HepG2 (cell line): ENCODE results near the gene PIM1. TPM values are rescaled to one million over a fixed set of nuclear protein-coding genes. Genes with fewer than 3 reads are reported as not detected.
A peak's percentile ranks its signal among the peaks of the same experiment; 100 is the strongest.

Experiments
- ATAC-seq: fragments of 200-7000 bp; cut with Tn5 transposase; 3 replicates; pipeline ENCODE4 v1.9.1; 2020; ENCODE audit warnings: mild to moderate bottlenecking, moderate library complexity
- BruUV-seq: library from RNA; stranded (reverse); fragments of 400-500 nt; replicated peaks from 2 replicates; lab custom pipeline; 2021; lab: Mats Ljungman, UMichigan
- CTCF ChIA-PET: fragments of 300-600 bp; formaldehyde crosslinking; extraction: SDS; loops from one replicate; lab custom pipeline; 2021; ENCODE audit warnings: low total read pairs, inconsistent platforms, low intra/inter-chr PET ratio; lab: Yijun Ruan, JAX
- POLR2A ChIA-PET: fragments of 350-600 bp; sonication (Branson Sonifier 250); formaldehyde crosslinking; loops from one replicate; lab custom pipeline; 2020; ENCODE audit warnings: antibody characterized with exemption, inconsistent platforms; lab: Yijun Ruan, JAX
- DNase-seq: peaks from one replicate; pipeline ENCODE4 v3.0.0-alpha.2; 2015; ENCODE audit warnings: low spot score
- FAIRE-seq: peaks from 3 replicates; lab custom pipeline; 2011; peaks lifted over from hg19 to GRCh38; lab: Jason Lieb, UNC
- H2AFZ ChIP-seq: one replicate; pipeline ENCODE4 v1.6.1; 2011; ENCODE audit warnings: low read length, inconsistent platforms
- H3K27ac ChIP-seq: fragments of 300-600 bp; 3 replicates; pipeline ENCODE4 v1.8.0; 2011; ENCODE audit warnings: mixed run types, mild to moderate bottlenecking, mixed read lengths, low read length, inconsistent platforms; ENCODE audit not compliant: insufficient read depth; ENCODE audit errors: extremely low read length
- H3K27me3 ChIP-seq, 2 experiments: fragments of 200-600 bp in 1 of 2; 2 replicates in 1 of 2; 3 replicates in 1 of 2; pipeline versions ENCODE4 v1.6.0 to v1.8.0; 2011; ENCODE audit warnings: low read length in 2 of 2, mild to moderate bottlenecking in 2 of 2, moderate library complexity in 2 of 2, inconsistent platforms in 1 of 2; ENCODE audit not compliant: insufficient read depth in 2 of 2, control insufficient read depth in 1 of 2
- H3K36me3 ChIP-seq, 2 experiments: fragments of 200-600 bp in 1 of 2; replicated peaks in 1 of 2; 2 replicates in 1 of 2; 3 replicates in 1 of 2; pipeline versions ENCODE4 v1.5.1 to v1.8.0; 2011; ENCODE audit warnings: low read length in 2 of 2, inconsistent platforms in 1 of 2; ENCODE audit not compliant: insufficient read depth in 2 of 2, control insufficient read depth in 1 of 2
- H3K4me1 ChIP-seq: 2 replicates; pipeline ENCODE4 v1.5.1; 2012; ENCODE audit warnings: low read length, inconsistent platforms; ENCODE audit not compliant: insufficient read depth
- H3K4me2 ChIP-seq: 2 replicates; pipeline ENCODE4 v1.6.0; 2011; ENCODE audit warnings: low read depth, low read length, inconsistent platforms
- H3K4me3 ChIP-seq, 3 experiments: fragments of 200-600 bp in 1 of 3; sonication (generic), shearing (Covaris generic) in 1 of 3; replicated peaks in 1 of 3; 2 replicates each; pipeline ENCODE4 v1.5.1; 2011 to 2016; ENCODE audit warnings: low read length in 3 of 3, inconsistent platforms in 2 of 3, low read depth in 2 of 3, mild to moderate bottlenecking in 2 of 3, control low read depth in 1 of 3, mixed read lengths in 1 of 3; ENCODE audit not compliant: insufficient read depth in 1 of 3
- H3K79me2 ChIP-seq: one replicate; pipeline ENCODE4 v1.6.1; 2011; ENCODE audit warnings: low read length, inconsistent platforms; ENCODE audit not compliant: insufficient read depth
- H3K9ac ChIP-seq: 2 replicates; pipeline ENCODE4 v1.6.0; 2011; ENCODE audit warnings: mild to moderate bottlenecking, low read depth, low read length, inconsistent platforms; ENCODE audit not compliant: insufficient read depth
- H3K9me3 ChIP-seq: 2 replicates; pipeline ENCODE4 v1.5.1; 2012; ENCODE audit warnings: mild to moderate bottlenecking, low read length
- H4K20me1 ChIP-seq: 2 replicates; pipeline ENCODE4 v1.6.0; 2011; ENCODE audit warnings: inconsistent platforms, mild to moderate bottlenecking, low read length, moderate library complexity; ENCODE audit not compliant: insufficient read depth
- CEBPZ ChIP-seq: IDR thresholded peaks from 2 replicates; pipeline ENCODE4 v1.6.1; 2012; ENCODE audit warnings: low read length, improper control_type of control experiment
- DDIT3 ChIP-seq: sonication (generic); formaldehyde crosslinking; IDR thresholded peaks from 2 replicates; pipeline ENCODE4 v1.4.0; 2020; ENCODE audit warnings: mild to moderate bottlenecking, missing genetic modification reagents
- FIP1L1 ChIP-seq: fragments of 200-400 bp; formaldehyde crosslinking; IDR thresholded peaks from 2 replicates; pipeline ENCODE4 v1.6.1; 2018; ENCODE audit warnings: low read depth, mild to moderate bottlenecking, low read length, moderate library complexity, borderline replicate concordance; ENCODE audit not compliant: insufficient read depth
- KAT7 ChIP-seq: IDR thresholded peaks from 2 replicates; pipeline ENCODE4 v1.6.1; 2018; ENCODE audit warnings: borderline replicate concordance, missing compliant biosample characterization
- NONO ChIP-seq, 2 experiments: fragments of 450-650 bp in 1 of 2; sonication (generic) in 1 of 2; formaldehyde crosslinking in 1 of 2; IDR thresholded peaks in 1 of 2; conservative IDR thresholded peaks in 1 of 2; 2 replicates each; pipeline versions ENCODE4 v1.6.1 to v1.8.0; 2017 to 2022; ENCODE audit warnings: mild to moderate bottlenecking in 1 of 2, missing genetic modification reagents in 1 of 2, moderate library complexity in 1 of 2
- TAF1 ChIP-seq: sonication (generic); formaldehyde crosslinking; IDR thresholded peaks from 2 replicates; pipeline ENCODE4 v1.4.0; 2020; ENCODE audit warnings: missing genetic modification reagents
- ZNF20 ChIP-seq: sonication (generic); formaldehyde crosslinking; IDR thresholded peaks from 2 replicates; pipeline ENCODE4 v1.4.0; 2020; ENCODE audit warnings: mild to moderate bottlenecking, moderate library complexity, missing genetic modification reagents
- ZNF510 ChIP-seq: sonication (generic); formaldehyde crosslinking; IDR thresholded peaks from 2 replicates; pipeline ENCODE4 v1.4.0; 2020; ENCODE audit warnings: low read depth, mild to moderate bottlenecking, missing genetic modification reagents
- ZNF619 ChIP-seq: sonication (generic); formaldehyde crosslinking; IDR thresholded peaks from 2 replicates; pipeline ENCODE4 v1.4.0; 2020; ENCODE audit warnings: mild to moderate bottlenecking, missing genetic modification reagents
- ZNF703 ChIP-seq: sonication (generic); formaldehyde crosslinking; IDR thresholded peaks from 2 replicates; pipeline ENCODE4 v1.5.1; 2020; ENCODE audit warnings: missing genetic modification reagents, mild to moderate bottlenecking, moderate library complexity, borderline replicate concordance
- ZNF720 ChIP-seq: sonication (generic); formaldehyde crosslinking; IDR thresholded peaks from 2 replicates; pipeline ENCODE4 v1.4.0; 2020; ENCODE audit warnings: missing genetic modification reagents
- ZSCAN30 ChIP-seq: sonication (generic); formaldehyde crosslinking; IDR thresholded peaks from 2 replicates; pipeline ENCODE4 v1.5.0; 2020; ENCODE audit warnings: mild to moderate bottlenecking, missing genetic modification reagents
- WGBS: methylation state at CpG from one replicate; pipeline ENCODE4 v1.1.6; 2017; ENCODE audit warnings: low lambda C conversion rate; 5-methylcytosine and 5-hydroxymethylcytosine counted together
- in situ Hi-C: cut with HindIII; loops from 2 replicates; pipeline ENCODE4 v1.10.0; 2017; ENCODE audit warnings: low pct_unique_long_range_greater_than_20kb; ENCODE audit not compliant: extremely low pct_ligation_motif_present
- intact Hi-C: fragments of 100-400 bp; cut with micrococcal nuclease; formaldehyde crosslinking; loops from one replicate; pipeline ENCODE4 v1.10.0; 2022; ENCODE audit not compliant: unreplicated experiment
- polyA plus RNA-seq, 8 experiments: library from polyadenylated mRNA; depleted of rRNA in 3 of 8; stranded (reverse) in 7 of 8; unstranded in 1 of 8; fragments of >200 nt; fragmentation: Illumina TruSeq in 4 of 8; extraction: Trizol in 4 of 8; gene quantifications; 2 replicates each; pipeline versions ENCODE4 v1.2.1 to v1.2.3, GENCODE V29; 2011 to 2016; ENCODE audit warnings: low read depth in 4 of 8, missing spikeins in 1 of 8, mixed read lengths in 1 of 8; ENCODE audit not compliant: insufficient read depth in 1 of 8
- total RNA-seq, 5 experiments: library from RNA; depleted of rRNA; stranded (reverse); fragments of >200 nt; fragmentation: Illumina TruSeq; extraction: Trizol; gene quantifications; 2 replicates each; pipeline ENCODE4 v1.2.3, GENCODE V29; 2016; ENCODE audit warnings: low read depth in 1 of 5
- TF ChIP-seq, protein P1 (sequence below): sonication (generic); formaldehyde crosslinking; IDR thresholded peaks from 2 replicates; pipeline ENCODE4 v1.4.0; 2020; ENCODE audit warnings: mild to moderate bottlenecking, missing genetic modification reagents
- TF ChIP-seq, protein P2 (sequence below): sonication (generic); formaldehyde crosslinking; IDR thresholded peaks from 2 replicates; pipeline ENCODE4 v1.5.0; 2020; ENCODE audit warnings: missing genetic modification reagents
- TF ChIP-seq, protein P3 (sequence below): sonication (generic); formaldehyde crosslinking; IDR thresholded peaks from 2 replicates; pipeline ENCODE4 v1.5.1; 2020; ENCODE audit warnings: mild to moderate bottlenecking, missing genetic modification reagents, borderline replicate concordance

The PIM1 gene
- total and polyA plus RNA-seq, 2 of the 13 experiments (the other 11 are each of a cell fraction or from before 2014, with no cell fraction given), result 29.4 to 117 TPM

DNA sequence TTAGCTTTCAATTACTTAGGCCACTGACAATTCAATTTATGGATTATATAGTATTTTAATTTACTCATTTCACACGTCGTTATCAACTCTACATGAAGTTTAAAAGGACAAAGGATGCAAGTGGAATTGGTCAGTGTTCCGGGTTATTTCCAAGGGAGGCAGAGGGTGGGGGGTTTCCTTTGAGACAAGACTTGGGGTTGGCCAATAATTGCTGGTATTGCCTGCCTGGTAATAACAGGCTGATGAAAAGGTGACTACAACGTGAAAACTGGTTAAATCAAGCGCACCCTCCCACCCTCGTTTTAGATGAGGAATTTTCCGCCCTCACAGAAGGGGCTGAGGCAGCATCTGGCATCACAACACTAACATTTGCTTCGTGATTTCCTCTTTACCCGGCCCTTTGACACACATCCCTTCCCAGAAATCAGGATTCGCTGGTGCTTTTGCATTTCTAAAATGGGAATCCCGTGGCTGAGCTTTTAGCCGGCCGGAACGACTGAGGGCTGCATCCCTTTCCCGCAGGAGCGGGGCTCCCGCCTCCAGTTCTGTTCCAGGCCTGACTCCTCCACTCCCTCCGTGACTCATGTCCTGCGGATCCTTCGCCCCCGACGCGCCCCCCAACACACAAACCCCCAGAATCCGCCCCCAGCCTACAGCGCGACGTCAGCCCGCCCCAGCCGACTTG is 999 bp upstream of the PIM1 start:
- ChIA-PET CTCF (interaction anchor here (1.3 to 3.9 kb wide), 2 partner anchors 110 to 117 kb away, joined by 3 to 41 read pairs; no protein-coding TSS in a partner anchor), POLR2A (interaction anchor here (0.7 to 10.3 kb wide), 30 partner anchors 8 to 490 kb away, joined by 3 to 234 read pairs (median 5); partner anchors contain the start of genes CDKN1A, MTCH1, TBC1D22B and TMEM217)
- peak overlapping the region; percentile 78 for H3K27ac ChIP-seq
- peaks cover 60% of the 10 kb centered on the region for H3K4me1 ChIP-seq
- peak overlapping the region; percentile 91 for H3K4me2 ChIP-seq
- intact Hi-C loops (loop anchor here (2.0 kb wide), 1 partner anchor 14 kb away; no protein-coding TSS in a partner anchor), in situ Hi-C loops (no loop called here)
- peak overlapping the region; percentile 48 to 75 (median 67) for H3K4me3 ChIP-seq
- H4K20me1 ChIP-seq, result peaks cover 28% of the 10 kb centered on the region
- H3K79me2 ChIP-seq, result peaks cover 42% of the 10 kb centered on the region
- BruUV-seq, result TSS peak; percentile 60
- FAIRE-seq (no peak), ATAC-seq (peak; percentile 10), DNase-seq (no peak)
- peak overlapping the region; percentile 74 for H3K9ac ChIP-seq
- WGBS, result 7% methylated on average over 29 of the region's 29 CpGs
- no peaks in the 10 kb centered on the region for H3K9me3 ChIP-seq
- H2AFZ ChIP-seq, result no peak overlapping the region
- H3K36me3 ChIP-seq, result peaks cover 16 to 28% of the 10 kb centered on the region in 2 experiments
- no peaks in the 10 kb centered on the region; a peak in 1 of 5 replicates for H3K27me3 ChIP-seq
- TF ChIP-seq, protein P1, sequence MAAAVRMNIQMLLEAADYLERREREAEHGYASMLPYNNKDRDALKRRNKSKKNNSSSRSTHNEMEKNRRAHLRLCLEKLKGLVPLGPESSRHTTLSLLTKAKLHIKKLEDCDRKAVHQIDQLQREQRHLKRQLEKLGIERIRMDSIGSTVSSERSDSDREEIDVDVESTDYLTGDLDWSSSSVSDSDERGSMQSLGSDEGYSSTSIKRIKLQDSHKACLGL (CRISPR knock-in tag), result no peak
- TF ChIP-seq DDIT3 (CRISPR knock-in tag), result no peak
- TF ChIP-seq ZNF510 (CRISPR knock-in tag), result no peak
- TF ChIP-seq ZNF619 (CRISPR knock-in tag), result peak; percentile 19; the same call in 1 of the 2 replicates
- no peak for TF ChIP-seq ZNF720 (CRISPR knock-in tag)
- no peak for TF ChIP-seq FIP1L1
- TF ChIP-seq ZNF20 (CRISPR knock-in tag), result 0 out of 2 replicates have a peak, but pooled peaks have one; percentile 49
- no peak for TF ChIP-seq TAF1
- TF ChIP-seq NONO (IDR thresholded peaks at IDR 0.05), result no peak
- TF ChIP-seq NONO (CRISPR knock-in tag; conservative IDR thresholded peaks at IDR 0.05), result no peak
- TF ChIP-seq KAT7, result no peak
- no peak for TF ChIP-seq ZSCAN30 (CRISPR knock-in tag)
- TF ChIP-seq, protein P2, sequence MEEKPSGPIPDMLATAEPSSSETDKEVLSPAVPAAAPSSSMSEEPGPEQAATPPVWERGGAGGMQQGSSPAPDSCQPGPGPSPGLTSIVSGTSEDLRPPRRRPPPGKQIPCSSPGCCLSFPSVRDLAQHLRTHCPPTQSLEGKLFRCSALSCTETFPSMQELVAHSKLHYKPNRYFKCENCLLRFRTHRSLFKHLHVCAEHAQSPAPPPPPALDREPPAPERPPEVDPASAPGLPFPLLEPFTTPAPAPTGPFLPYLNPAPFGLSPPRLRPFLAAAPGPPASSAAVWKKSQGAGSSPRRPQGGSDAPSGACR (CRISPR knock-in tag), result 0 out of 2 replicates have a peak, but pooled peaks have one; percentile 13
- no peak for TF ChIP-seq CEBPZ
- TF ChIP-seq, protein P3, sequence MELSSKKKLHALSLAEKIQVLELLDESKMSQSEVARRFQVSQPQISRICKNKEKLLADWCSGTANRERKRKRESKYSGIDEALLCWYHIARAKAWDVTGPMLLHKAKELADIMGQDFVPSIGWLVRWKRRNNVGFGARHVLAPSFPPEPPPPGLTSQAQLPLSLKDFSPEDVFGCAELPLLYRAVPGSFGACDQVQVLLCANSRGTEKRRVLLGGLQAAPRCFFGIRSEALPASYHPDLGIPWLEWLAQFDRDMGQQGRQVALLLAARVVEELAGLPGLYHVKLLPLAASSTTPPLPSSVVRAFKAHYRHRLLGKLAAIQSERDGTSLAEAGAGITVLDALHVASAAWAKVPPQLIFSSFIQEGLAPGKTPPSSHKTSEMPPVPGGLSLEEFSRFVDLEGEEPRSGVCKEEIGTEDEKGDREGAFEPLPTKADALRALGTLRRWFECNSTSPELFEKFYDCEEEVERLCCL (CRISPR knock-in tag), result no peak
- no peak for TF ChIP-seq ZNF703 (CRISPR knock-in tag)
